GM18502 (cell line): ENCODE measurements around the gene ELANE.
"Not testable (repeated sequence)": the region's sequence is repeated elsewhere in the genome, so short reads cannot be mapped to it uniquely, and the experiment has no call there.

Experiments
- ATAC-seq: cut with Tn5 transposase; IDR thresholded peaks from one replicate; pipeline ENCODE4 v1.9.1; 2021; ENCODE audit warnings: mild to moderate bottlenecking; ENCODE audit not compliant: unreplicated experiment, poor library complexity

ELANE gene

DNA sequence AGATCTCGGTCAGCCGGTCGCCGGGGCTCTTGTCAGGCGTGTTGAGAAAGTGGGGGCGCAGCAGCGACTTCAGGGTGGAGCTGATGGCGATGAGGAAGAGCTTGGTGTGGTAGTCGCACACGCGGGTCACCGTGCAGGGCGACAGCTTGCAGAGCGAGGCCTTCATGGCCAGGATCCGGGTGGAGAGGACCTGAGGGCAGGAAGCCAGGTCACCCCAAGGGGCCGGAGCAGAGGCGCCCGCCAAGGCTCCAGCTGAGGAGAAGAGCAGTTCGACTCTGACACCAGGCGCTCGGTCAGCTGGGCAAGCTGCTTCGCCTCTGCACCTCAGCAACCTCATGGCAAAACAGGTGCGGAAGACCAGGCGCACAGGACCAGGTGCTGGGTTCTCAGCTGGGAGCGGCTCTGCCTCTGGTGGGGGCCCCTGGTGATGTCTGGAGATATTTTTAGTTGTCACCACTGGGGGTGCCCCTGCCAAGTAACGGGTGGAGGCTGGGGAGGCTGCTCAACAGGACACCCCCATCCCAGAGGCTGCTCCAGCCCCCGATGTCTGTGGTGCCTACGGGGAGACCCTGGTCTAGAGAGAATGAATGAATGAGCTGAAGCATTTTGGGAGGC lies 23.3 kb downstream of the ELANE start:
- ATAC-seq, result no peak

GRCh38 chr19:876089-876488 lies 24.0 kb downstream of the ELANE start:
- ATAC-seq, result no peak

DNA sequence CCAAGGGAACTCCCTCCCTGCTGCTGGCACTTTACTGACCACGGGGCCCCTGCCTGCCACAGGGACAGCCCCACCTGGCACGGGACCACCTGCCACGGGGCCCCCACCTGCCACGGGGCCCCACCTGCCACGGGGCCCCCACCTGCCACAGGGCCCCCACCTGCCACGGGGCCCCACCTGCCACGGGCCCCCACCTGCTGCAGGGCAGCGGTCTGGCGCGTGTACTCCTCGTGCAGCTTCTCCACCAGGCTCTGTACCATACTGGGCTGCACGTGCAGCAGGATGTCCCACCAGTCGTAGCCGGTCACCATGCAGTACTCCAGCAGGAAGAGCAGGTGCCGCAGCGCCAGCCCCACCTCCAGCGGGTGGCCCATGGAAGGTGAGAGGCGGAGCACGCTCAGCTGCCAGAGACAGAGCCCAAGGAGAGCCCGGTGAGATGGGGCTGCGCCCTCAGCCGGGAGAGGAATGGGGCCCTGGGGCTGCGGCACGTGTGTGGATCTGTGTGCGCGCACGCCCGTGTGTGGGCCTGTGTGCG lies 24.7 kb downstream of the ELANE start:
- ATAC-seq, result no peak

DNA sequence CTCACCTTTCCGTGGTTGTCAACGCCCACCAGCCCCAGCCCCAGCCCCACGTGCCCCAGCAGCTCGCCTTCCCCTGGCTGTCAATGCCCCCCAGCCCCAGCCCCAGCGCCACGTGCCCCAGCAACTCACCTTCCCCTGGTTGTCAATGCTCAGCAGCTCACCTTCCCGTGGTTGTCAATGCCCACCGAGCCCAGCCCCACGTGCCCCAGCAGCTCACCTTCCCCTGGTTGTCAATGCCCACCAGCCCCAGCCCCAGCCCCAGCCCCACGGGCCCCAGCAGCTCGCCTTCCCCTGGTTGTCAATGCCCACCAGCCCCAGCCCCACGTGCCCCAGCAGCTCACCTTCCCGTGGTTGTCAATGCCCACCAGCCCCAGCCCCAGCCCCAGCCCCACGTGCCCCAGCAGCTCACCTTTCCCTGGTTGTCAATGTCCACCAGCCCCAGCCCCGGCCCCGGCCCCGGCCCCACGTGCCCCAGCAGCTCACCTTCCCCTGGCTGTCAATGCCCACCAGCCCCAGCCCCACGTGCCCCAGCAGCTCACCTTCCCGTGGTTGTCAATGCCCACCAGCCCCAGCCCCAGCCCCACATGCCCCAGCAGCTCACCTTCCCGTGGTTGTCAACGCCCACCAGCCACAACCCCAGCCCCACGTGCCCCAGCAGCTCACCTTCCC lies 26.0 kb downstream of the ELANE start:
- ATAC-seq, result not testable (repeated sequence)

DNA sequence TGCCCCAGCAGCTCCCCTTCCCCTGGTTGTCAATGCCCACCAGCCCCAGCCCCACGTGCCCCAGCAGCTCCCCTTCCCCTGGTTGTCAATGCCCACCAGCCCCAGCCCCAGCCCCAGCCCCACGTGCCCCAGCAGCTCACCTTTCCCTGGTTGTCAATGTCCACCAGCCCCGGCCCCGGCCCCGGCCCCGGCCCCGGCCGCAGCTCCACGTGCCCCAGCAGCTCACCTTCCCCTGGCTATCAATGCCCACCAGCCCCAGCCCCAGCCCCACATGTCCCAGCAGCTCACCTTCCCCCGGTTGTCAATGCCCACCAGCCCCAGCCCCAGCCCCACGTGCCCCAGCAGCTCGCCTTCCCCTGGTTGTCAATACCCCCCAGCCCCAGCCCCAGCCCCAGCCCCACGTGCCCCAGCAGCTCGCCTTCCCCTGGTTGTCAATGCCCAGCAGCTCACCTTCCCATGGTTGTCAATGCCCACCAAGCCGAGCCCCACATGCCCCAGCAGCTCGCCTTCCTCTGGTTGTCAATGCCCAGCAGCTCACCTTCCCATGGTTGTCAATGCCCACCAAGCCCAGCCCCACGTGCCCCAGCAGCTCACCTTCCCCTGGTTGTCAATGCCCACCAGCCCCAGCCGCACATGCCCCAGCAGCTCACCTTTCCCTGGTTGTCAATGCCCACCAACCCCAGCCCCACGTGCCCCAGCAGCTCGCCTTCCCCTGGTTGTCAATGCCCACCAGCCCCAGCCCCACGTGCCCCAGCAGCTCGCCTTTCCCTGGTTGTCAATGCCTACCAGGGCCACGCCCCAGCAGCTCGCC lies 26.9 kb downstream of the ELANE start:
- not testable (repeated sequence) for ATAC-seq

- no peak for ATAC-seq
Measured at GRCh38 chr19:879711-880438, 27.8 kb downstream of the ELANE start.

DNA sequence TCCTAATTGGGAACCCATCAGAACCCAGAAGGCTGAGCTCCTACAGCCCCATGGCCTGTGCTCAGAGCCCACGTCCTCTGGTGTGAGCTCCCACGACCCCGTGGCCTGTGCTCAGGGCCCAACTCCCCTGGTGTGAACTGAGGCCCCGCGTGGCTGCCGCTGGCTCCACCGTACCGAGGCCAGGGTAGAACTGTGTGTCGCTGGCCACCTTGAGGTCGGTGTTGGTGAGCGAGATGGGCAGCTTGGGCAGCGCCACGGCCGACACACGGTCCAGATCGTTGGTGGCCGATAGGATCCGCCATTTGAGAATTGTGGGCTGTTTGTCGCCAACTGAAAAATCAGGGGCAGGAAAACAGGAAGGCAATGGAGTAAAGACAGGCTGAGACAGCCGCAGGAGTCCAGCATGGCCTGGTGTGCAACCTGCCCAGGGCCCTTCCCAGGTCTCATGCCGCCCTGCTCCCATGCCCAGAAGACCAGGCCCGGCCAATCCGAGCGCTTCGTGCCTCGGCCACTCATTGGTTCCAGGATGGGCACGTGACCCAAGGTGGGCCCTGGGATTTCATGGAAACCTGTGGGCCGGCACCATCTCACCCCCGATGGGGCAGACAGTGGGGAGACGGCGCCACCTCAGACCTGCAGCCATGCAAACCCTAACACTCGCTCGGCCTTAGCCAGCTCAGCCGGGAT lies 29.4 kb downstream of the ELANE start:
- ATAC-seq, result no peak

GRCh38 chr19:882871-883497 lies 30.9 kb downstream of the ELANE start:
- no peak for ATAC-seq

- ATAC-seq, result no peak
Measured at GRCh38 chr19:883661-884211, 31.6 kb downstream of the ELANE start.

DNA sequence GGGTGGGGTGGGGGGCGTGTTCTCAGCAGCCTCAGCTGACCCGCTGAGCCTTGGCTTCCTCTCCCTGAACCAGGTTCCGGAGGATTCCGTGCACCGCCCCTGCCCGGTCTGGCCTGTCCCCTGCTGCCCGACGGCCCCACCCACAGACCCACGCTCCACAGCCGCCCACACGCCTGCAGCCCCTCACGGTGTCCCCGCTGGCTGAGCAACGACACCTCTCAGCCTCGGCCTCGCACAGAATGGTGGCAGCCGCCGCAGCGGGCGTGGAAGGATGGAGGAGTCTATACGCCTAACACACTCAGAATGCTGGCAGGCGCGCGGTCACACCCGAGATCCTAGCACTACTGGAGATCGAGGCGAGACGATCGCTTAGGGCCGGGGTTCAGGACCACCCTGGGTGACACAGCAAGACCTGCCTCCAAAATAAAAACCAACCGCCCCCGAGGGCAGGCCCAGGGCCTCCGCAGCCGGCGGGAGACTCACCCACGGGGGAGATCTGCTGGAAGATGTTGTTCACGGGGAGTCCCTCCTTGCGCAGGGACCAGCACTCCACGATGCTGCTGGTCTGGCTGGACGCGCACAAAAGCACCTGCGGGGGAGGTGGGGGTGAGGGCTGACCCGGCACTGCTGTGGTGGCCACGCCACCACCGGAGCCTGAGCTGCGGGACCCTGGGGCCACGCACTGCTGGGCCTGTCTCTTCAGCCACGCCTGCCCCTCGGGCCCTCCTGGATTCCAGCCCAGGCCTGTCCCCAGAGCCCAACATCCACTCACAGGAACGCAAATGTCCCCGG lies 32.5 kb downstream of the ELANE start:
- no peak for ATAC-seq

DNA sequence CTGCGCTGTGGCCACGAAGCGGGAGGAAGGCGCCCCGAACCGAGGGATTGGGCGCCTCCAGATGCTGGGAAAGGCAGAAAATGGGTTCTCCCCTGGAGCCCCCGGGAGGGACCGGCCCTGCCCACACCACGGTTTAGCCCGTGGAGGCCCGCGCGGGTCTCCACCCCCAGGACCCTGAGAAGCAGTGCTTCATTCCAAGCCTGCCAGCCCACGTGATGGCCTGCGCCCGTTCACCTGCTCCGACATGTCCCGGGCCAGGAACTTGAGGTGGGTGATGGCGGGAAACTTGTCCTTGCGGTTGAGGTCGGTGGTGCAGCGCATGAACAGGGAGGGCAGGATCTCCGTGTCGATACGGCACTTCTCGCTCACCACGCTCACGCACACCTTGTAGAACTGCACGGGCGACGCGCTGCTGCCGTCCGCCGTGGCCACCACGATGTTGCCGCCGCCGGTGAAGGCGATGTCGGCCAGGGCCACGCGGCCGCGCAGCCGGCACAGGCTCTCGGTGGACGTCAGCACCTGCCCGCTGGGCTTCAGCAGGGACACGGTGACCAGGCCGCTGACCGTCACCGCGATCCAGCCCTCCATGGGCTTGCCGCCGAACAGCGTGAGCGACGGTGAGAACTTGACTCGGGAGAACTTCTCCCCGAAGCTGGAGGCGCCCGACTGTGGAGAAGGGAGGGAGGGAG lies 33.6 kb downstream of the ELANE start:
- no peak for ATAC-seq

- ATAC-seq, result no peak
Measured at GRCh38 chr19:887072-887471, 35.0 kb downstream of the ELANE start.

DNA sequence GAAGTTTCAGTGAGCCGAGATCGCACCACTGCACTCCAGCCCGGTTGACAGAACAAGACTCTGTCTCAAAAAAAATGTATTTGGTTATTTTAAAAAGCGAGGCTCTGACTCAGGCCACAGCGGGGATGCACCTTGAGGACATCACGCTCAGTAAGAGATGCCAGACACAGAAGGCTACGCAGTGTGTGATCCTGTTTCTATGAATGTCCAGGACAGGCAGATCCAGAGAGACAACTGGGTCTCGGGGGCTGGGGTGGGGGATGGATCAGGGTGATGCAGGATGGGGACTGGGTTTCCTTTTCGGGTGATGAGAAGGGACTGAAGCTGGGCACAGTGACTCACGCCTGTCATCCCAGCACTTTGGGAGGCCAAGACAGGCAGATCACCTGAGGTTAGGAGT lies 35.5 kb downstream of the ELANE start:
- no peak for ATAC-seq

DNA sequence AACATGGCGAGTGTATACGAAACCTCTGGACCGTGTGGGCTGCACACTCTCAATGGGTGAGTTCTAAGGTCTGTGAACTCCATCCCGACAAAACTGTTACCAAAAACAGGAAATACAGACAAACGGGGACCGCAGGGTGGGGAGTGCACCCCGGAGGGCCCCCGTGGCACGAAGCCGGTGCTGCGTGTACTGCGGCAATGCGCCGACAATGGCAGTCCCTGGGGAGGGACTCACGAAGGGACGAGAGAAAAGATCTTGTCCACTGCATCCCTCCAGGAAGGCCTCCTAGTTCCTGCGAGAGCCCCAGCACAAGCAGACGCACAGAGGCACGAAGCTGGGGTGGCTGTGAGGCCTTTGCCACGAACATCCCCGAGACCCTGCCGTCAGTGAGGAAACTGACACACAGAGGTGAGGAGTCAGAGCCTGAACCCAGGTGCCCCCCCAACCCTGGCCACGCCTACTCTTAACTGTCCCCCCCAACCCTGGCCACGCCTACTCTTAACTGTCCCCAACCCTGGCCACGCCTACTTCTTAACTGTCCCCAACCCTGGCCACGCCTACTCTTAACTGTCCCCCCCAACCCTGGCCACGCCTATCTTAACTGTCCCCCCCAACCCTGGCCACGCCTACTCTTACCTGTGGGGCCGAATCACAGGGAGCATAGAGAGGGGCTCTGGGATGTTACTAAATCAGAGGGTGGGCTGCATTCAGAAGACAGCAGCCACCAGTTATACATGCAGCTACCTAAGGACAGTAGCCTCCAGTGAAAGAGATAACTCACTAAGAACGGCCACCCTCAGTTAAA lies 36.7 kb downstream of the ELANE start:
- no peak for ATAC-seq

- ATAC-seq, result no peak
Measured at GRCh38 chr19:889662-890295, 37.7 kb downstream of the ELANE start.

GRCh38 chr19:890831-891230 lies 38.7 kb downstream of the ELANE start:
- ATAC-seq, result no peak
